NB4 (cell line): ENCODE data around the gene IL10RB.

ENCODE experiments used
- CTCF ChIP-seq: IDR thresholded peaks from one replicate; pipeline ENCODE4 v1.5.1; 2012; ENCODE audit warnings: low read depth, low read length
- POLR2A ChIP-seq: IDR thresholded peaks from 2 replicates; pipeline ENCODE4 v1.6.1; 2011; ENCODE audit warnings: mild to moderate bottlenecking; ENCODE audit not compliant: insufficient read length; ENCODE audit errors: extremely low read depth
- TF ChIP-seq, protein P1 (sequence below): IDR thresholded peaks from 2 replicates; pipeline ENCODE4 v1.6.1; 2011; ENCODE audit warnings: low read depth, low read length

DNA sequence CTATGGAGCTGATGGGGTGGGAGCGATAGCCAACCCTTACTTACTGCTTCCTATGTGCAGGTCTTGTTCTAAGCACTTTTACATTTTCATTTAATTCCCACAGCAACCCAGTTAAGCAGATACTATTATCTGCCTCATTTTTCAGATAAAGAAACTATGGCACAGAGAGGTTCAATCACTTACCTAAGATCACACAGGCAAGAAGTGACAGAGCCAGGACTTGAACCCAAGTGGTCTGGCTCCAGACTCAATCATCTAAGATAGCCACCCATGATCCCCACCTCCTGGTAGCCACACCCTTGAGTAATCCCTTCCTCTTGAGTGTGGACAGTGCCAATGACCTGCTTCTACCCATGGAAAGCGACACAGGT lies 35.5 kb downstream of the IL10RB start:
- TF ChIP-seq CTCF (no peak), POLR2A (no peak)
- TF ChIP-seq, protein P1, sequence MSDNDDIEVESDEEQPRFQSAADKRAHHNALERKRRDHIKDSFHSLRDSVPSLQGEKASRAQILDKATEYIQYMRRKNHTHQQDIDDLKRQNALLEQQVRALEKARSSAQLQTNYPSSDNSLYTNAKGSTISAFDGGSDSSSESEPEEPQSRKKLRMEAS, result no peak
